Measurements from ENCODE around the gene GGCX.
"Not testable (repeated sequence)": the region's sequence is repeated elsewhere in the genome, so short reads cannot be mapped to it uniquely, and the experiment has no call there.

Gene GGCX

DNA sequence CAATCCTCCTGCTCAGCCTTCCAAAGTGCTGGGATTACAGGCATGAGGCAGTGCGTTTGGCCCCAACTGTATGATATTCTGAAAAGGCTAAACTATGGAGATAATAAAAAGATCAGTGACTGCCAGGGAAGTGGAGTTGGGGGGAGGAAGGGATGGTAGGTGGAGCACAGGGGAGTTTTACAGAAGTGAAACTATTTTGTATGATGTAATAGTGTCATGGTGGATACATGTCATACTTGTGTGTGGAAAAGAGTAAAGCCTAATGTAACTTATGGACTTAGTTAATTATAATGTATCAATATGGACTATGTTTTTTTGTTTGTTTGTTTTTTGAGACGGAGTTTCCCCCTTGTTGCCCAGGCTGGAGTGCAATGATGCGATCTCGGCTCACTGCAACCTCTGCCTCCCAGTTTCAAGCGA is 2.9 kb upstream of the GGCX start:
- Histone ChIP-seq H3K36me3 (ENCODE audit: insufficient read depth, low read length) (no peaks in the 10 kb centered on the region), H3K79me2 (ENCODE audit: control insufficient read depth, insufficient read depth, low read length, unreplicated experiment) (peaks cover 20% of the 10 kb centered on the region), H3K27me3 (ENCODE audit: insufficient read depth, low read length) (no peaks in the 10 kb centered on the region), H3K4me3 (ENCODE audit: low read depth, low read length) (no peak overlapping the region), H3K4me1 (ENCODE audit: control insufficient read depth, insufficient read depth, low read length, unreplicated experiment) (peaks cover 9% of the 10 kb centered on the region), H2AFZ (ENCODE audit: low read length, unreplicated experiment) (no peak overlapping the region), H3K27ac (ENCODE audit: low read depth, low read length) (no peak overlapping the region)

- Histone ChIP-seq H3K79me2 (ENCODE audit: control insufficient read depth, insufficient read depth, low read length, unreplicated experiment) (peaks cover 33% of the 10 kb centered on the region), H3K4me1 (ENCODE audit: control insufficient read depth, insufficient read depth, low read length, unreplicated experiment) (peaks cover 9% of the 10 kb centered on the region), H3K36me3 (ENCODE audit: insufficient read depth, low read length) (no peaks in the 10 kb centered on the region), H2AFZ (ENCODE audit: low read length, unreplicated experiment) (peak overlapping the region; percentile 97), H3K4me3 (ENCODE audit: low read depth, low read length) (peak overlapping the region; percentile 96), H3K27ac (ENCODE audit: low read depth, low read length) (no peak overlapping the region), H3K27me3 (ENCODE audit: insufficient read depth, low read length) (no peaks in the 10 kb centered on the region)
Measured at GRCh38 chr2:85560812-85561279, 447 bp downstream of the GGCX start.

DNA sequence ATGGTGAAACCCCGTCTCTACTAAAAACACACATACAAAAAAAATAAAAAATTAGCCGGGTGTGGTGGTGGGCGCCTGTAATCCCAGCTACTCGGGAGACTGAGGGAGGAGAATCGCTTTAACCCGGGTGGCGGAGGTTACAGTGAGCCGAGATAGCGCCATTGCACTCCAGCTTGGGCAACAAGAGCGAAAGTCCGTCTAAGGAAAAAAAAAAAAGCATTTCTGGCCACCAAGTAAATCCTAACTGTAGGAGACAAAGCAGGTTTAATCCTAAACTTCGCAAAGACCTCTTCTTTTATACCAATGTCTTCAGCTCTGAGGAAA is 928 bp downstream of the GGCX start:
- not testable (repeated sequence) for H3K4me1 ChIP-seq (ENCODE audit: control insufficient read depth, insufficient read depth, low read length, unreplicated experiment); H3K27ac ChIP-seq (ENCODE audit: low read depth, low read length); H3K36me3 ChIP-seq (ENCODE audit: insufficient read depth, low read length); H3K27me3 ChIP-seq (ENCODE audit: insufficient read depth, low read length); H2AFZ ChIP-seq (ENCODE audit: low read length, unreplicated experiment)
- Histone ChIP-seq H3K79me2 (ENCODE audit: control insufficient read depth, insufficient read depth, low read length, unreplicated experiment) (peaks cover 33% of the 10 kb centered on the region), H3K4me3 (ENCODE audit: low read depth, low read length) (peak overlapping the region; percentile 96)

DNA sequence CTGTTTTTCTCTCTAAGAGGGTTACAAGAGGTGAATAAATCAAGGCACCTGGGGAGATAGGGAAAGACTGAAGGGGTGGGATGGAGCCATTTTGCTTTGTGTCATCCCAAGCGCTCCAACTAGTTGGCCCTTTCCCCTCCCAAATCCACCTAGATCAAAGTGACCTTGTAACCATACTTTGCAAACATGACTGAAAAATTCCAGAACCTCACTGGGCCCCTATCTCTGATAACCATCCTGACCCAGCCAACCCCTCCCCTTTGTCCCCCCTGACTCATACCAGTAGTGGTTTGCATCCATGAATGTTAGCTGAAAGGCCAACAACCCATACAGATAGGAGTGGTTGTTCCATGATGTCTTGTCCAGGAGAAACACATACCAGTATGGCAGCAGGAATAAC is 3.1 kb downstream of the GGCX start:
- peaks cover 33% of the 10 kb centered on the region for H3K79me2 ChIP-seq (ENCODE audit: control insufficient read depth, insufficient read depth, low read length, unreplicated experiment)
- H2AFZ ChIP-seq (ENCODE audit: low read length, unreplicated experiment) = no peak overlapping the region
- peaks cover 9% of the 10 kb centered on the region for H3K4me1 ChIP-seq (ENCODE audit: control insufficient read depth, insufficient read depth, low read length, unreplicated experiment)
- peaks cover 11% of the 10 kb centered on the region; the same call in 1 of the 2 replicates for H3K36me3 ChIP-seq (ENCODE audit: insufficient read depth, low read length)
- H3K27ac ChIP-seq (ENCODE audit: low read depth, low read length) = no peak overlapping the region
- H3K27me3 ChIP-seq (ENCODE audit: insufficient read depth, low read length) = no peaks in the 10 kb centered on the region
- H3K4me3 ChIP-seq (ENCODE audit: low read depth, low read length) = no peak overlapping the region

DNA sequence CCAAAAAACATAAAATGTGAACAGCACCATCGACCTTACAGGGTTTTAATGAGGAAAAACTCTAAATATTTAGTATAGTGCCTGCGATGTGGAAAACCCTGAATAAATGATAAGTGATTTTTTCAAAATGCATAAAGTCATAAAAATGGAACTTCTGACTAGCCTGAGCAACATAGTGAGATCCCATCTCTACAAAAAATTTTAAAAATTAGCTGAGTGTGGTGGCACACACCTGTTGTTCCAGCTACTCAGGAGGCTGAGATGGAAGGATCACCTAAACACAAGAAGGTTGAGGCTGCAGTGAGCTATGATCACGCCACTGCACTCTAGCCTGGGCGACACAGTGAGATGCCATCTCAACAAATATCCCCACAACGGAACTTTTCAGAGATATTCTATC is 4.2 kb downstream of the GGCX start:
- Histone ChIP-seq H3K36me3 (ENCODE audit: insufficient read depth, low read length) (peaks cover 11% of the 10 kb centered on the region; the same call in 1 of the 2 replicates), H3K4me1 (ENCODE audit: control insufficient read depth, insufficient read depth, low read length, unreplicated experiment) (peaks cover 9% of the 10 kb centered on the region), H2AFZ (ENCODE audit: low read length, unreplicated experiment) (no peak overlapping the region), H3K27ac (ENCODE audit: low read depth, low read length) (no peak overlapping the region), H3K4me3 (ENCODE audit: low read depth, low read length) (no peak overlapping the region), H3K27me3 (ENCODE audit: insufficient read depth, low read length) (no peaks in the 10 kb centered on the region), H3K79me2 (ENCODE audit: control insufficient read depth, insufficient read depth, low read length, unreplicated experiment) (peaks cover 33% of the 10 kb centered on the region)

DNA sequence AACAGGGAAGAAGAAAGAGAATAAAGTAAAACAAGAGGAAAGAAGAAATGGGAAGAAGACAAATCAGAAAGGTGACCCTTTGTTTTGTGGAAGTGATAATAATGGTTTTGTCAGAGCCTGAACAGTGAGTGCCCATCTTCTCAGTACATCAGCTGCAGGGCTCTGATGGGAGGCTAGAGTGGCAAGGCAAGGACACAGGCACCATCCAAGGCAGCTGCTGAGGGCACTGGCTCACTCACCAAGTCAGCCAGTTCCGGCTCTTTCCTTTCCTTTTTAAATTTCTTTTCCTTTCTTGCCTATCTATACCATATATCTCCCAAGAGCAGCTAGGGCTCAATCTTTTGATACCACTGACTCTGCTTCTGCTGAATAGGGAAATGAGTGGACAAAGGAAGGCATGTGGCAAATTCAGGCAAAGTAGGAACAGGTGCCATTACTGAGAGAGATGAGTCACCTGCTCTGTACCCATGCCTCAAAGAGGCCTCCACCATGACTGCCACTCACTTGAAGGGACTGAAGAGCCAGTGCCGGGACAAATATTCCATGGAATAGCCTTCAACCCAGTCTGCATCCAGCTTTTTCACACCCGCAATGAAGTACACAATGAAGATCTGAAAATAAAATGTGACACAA is 6.2 kb downstream of the GGCX start:
- peaks cover 21% of the 10 kb centered on the region for H3K79me2 ChIP-seq (ENCODE audit: control insufficient read depth, insufficient read depth, low read length, unreplicated experiment)
- no peak overlapping the region for H2AFZ ChIP-seq (ENCODE audit: low read length, unreplicated experiment)
- peaks cover 22% of the 10 kb centered on the region; the same call in 1 of the 2 replicates for H3K36me3 ChIP-seq (ENCODE audit: insufficient read depth, low read length)
- H3K27me3 ChIP-seq (ENCODE audit: insufficient read depth, low read length) = no peaks in the 10 kb centered on the region
- no peak overlapping the region for H3K4me3 ChIP-seq (ENCODE audit: low read depth, low read length)
- no peak overlapping the region for H3K27ac ChIP-seq (ENCODE audit: low read depth, low read length)
- peaks cover 12% of the 10 kb centered on the region for H3K4me1 ChIP-seq (ENCODE audit: control insufficient read depth, insufficient read depth, low read length, unreplicated experiment)

GRCh38 chr2:85553184-85553583 is 8.1 kb downstream of the GGCX start:
- no peaks in the 10 kb centered on the region for H3K27me3 ChIP-seq (ENCODE audit: insufficient read depth, low read length)
- peaks cover 24% of the 10 kb centered on the region; the same call in 1 of the 2 replicates for H3K36me3 ChIP-seq (ENCODE audit: insufficient read depth, low read length)
- H3K4me1 ChIP-seq (ENCODE audit: control insufficient read depth, insufficient read depth, low read length, unreplicated experiment) = peaks cover 20% of the 10 kb centered on the region
- no peak overlapping the region for H2AFZ ChIP-seq (ENCODE audit: low read length, unreplicated experiment)
- H3K27ac ChIP-seq (ENCODE audit: low read depth, low read length) = no peak overlapping the region
- H3K4me3 ChIP-seq (ENCODE audit: low read depth, low read length) = no peak overlapping the region
- H3K79me2 ChIP-seq (ENCODE audit: control insufficient read depth, insufficient read depth, low read length, unreplicated experiment) = peaks cover 4% of the 10 kb centered on the region

DNA sequence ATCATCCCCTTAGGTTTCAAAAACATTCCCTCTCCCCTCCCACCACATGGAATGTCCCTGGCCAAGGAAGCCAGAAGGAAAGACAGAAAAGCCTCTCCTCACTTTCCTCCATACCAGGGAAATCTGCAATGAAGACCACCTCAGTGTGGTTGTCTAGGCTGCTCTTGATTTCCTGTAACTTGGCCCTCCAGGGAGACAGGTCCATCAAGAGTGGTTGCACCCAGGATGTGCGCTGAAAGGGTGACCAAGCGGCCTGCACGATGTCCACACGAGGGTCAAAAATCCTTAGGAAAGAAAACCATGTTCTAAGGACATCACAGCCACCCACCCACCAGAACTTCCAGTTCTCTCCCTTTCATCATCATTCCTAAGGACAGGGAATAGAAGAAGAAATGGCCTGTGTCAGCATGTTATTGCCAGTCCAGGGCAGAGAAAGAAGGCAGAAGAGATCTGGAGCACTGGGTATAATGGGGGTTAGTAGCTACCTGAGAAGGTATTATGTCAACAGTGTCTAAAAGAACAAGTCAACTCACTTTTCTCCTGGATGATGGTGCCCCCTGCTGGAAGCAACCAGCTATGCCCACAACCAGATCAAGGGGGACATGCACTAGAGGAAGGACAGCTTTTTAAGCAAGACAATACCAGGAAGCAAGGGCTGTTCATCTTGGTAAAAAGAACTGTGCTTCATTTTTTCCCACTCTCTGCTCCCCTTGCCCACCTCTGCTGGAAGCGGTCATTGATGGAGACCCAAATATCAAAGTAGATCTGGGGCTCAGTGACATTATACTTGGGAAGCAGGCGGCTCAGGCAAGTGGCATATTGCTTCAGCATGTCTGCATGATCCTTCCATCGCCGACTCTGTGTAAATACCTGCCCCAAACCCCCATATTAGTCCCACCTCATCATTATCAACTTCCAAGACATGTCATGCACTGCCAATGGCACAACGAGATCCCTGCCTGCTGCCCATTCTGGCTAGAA is 9.3 kb downstream of the GGCX start:
- H3K36me3 ChIP-seq (ENCODE audit: insufficient read depth, low read length) = peaks cover 24% of the 10 kb centered on the region; the same call in 1 of the 2 replicates
- H2AFZ ChIP-seq (ENCODE audit: low read length, unreplicated experiment) = no peak overlapping the region
- H3K4me1 ChIP-seq (ENCODE audit: control insufficient read depth, insufficient read depth, low read length, unreplicated experiment) = peaks cover 21% of the 10 kb centered on the region
- no peaks in the 10 kb centered on the region for H3K79me2 ChIP-seq (ENCODE audit: control insufficient read depth, insufficient read depth, low read length, unreplicated experiment)
- no peaks in the 10 kb centered on the region for H3K27me3 ChIP-seq (ENCODE audit: insufficient read depth, low read length)
- no peak overlapping the region for H3K27ac ChIP-seq (ENCODE audit: low read depth, low read length)
- no peak overlapping the region for H3K4me3 ChIP-seq (ENCODE audit: low read depth, low read length)

DNA sequence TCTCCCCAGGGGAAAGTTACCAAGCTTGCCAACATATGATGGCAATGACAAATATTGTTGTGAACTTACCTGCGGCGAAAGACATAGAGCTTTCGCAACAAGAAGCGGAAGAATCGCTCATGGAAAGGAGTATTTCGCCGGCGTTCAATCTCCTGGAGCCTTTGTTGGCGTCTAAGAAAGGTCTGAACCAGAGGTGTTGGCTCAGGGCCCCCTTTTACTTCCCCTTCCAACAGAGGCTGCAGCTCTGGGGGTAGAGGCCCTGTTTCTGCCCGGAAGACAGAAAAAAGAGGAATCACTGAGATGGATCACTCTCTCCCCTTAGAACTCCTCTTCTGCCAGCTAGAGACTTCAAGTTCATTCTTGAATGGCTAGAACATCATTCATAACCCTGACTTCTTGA is 10.8 kb downstream of the GGCX start:
- peaks cover 21% of the 10 kb centered on the region for H3K4me1 ChIP-seq (ENCODE audit: control insufficient read depth, insufficient read depth, low read length, unreplicated experiment)
- H3K79me2 ChIP-seq (ENCODE audit: control insufficient read depth, insufficient read depth, low read length, unreplicated experiment) = no peaks in the 10 kb centered on the region
- H3K36me3 ChIP-seq (ENCODE audit: insufficient read depth, low read length) = peaks cover 30% of the 10 kb centered on the region
- H3K4me3 ChIP-seq (ENCODE audit: low read depth, low read length) = no peak overlapping the region
- H2AFZ ChIP-seq (ENCODE audit: low read length, unreplicated experiment) = no peak overlapping the region
- peak overlapping the region; percentile 75 for H3K27ac ChIP-seq (ENCODE audit: low read depth, low read length)
- H3K27me3 ChIP-seq (ENCODE audit: insufficient read depth, low read length) = no peaks in the 10 kb centered on the region

DNA sequence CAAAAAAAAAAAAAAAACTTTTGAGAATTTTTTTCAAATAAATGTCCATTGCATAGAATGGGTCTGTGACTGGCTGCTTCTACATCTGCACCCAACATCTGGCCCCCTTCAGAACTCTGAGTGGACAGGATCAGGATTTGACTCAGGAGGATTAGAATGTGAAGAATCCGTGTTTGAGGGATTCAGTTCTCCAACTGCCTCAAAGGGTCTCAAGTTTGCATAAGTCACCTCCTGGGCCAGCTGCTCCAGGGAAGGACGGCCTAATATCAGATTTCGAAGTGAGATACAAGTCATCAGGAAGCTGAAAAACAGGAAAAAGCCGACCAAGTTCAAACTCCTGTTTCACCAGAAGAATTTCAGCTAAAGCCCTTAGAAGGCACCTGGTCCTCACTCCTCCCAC is 11.5 kb downstream of the GGCX start:
- Histone ChIP-seq H3K36me3 (ENCODE audit: insufficient read depth, low read length) (peaks cover 31% of the 10 kb centered on the region), H3K79me2 (ENCODE audit: control insufficient read depth, insufficient read depth, low read length, unreplicated experiment) (no peaks in the 10 kb centered on the region), H3K27me3 (ENCODE audit: insufficient read depth, low read length) (no peaks in the 10 kb centered on the region), H3K4me3 (ENCODE audit: low read depth, low read length) (no peak overlapping the region), H2AFZ (ENCODE audit: low read length, unreplicated experiment) (no peak overlapping the region), H3K4me1 (ENCODE audit: control insufficient read depth, insufficient read depth, low read length, unreplicated experiment) (peaks cover 21% of the 10 kb centered on the region), H3K27ac (ENCODE audit: low read depth, low read length) (peak overlapping the region; percentile 75)

All from ACC112 (cell line).